Measurements from ENCODE around the gene GAS6.
"Not testable (repeated sequence)": the region's sequence is repeated elsewhere in the genome, so short reads cannot be mapped to it uniquely, and the experiment has no call there.

GAS6 gene

GRCh38 chr13:113793718-113794085 lies 70.2 kb downstream of the GAS6 start:
- TF ChIP-seq ZNF274 (IDR thresholded peaks at IDR 0.05; ENCODE audit: low read depth, low read length) = no peak
- H3K4me3 ChIP-seq (ENCODE audit: low read length) = no peak overlapping the region

DNA sequence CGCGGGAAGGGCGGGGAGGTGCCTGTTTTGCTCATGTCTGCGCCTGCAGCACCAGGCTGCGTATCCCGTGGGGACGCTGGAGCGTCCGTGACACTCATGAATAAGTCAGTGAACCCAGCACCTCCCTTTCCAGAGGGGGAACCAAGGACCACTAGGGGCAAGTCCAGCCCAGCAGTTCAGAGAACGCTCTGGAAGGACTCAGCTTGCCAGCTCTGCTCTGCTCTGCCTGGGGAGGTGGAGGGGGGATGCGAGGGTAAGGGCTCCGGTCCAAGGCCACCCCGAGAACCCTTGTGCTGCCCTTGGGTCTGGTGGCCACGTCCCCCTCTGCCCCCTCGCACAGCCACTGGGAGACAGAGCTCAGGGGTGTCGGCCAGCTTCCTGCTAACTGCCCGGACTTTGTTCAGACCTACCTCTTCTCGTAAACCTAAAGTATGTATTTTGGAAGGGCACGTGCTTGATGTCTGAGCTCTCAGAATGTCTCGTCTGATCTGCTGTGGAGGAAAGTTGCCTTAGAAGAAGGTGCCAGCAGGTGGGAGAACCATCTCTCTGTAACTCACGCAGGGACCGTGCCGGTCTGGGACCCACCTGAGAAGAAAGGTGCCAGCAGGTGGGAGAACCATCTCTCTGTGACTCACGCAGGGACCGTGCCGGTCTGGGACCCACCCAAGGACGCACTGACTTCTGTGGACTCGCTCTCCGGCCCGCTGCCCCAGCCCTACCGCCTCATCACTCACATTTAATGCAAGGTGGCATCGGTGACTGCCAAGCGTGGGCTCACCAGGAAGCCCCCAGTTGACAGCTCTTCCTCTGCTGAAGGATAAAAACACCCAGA lies 70.8 kb downstream of the GAS6 start:
- TF ChIP-seq ZNF274 (IDR thresholded peaks at IDR 0.05; ENCODE audit: low read depth, low read length) = no peak
- no peak overlapping the region for H3K4me3 ChIP-seq (ENCODE audit: low read length)

DNA sequence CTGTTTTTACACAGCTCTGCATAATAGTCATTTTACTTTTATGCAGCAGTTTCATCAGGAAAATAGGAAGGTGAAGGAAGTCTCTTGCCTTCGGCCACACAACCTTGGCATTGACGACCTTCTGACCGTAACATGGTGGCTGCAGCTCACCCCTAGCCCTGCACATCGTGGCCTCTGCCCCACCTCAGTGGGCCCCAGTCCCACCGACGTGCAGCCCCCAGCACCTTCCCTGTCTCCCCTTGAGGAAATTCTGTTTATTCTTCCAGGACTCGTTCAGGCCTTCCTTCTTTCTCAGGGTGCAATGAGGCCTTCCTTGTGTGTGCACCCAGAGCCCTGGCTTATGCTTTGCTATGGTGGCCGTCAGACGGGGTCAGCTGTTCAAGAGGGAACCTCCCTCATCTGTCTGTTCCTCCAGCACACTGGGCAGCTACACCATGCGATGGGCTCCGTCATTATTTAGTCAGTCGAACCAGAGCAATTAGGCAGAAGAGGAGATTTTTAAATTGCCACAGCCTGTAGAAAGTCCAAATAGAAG lies 71.6 kb downstream of the GAS6 start:
- H3K4me3 ChIP-seq (ENCODE audit: low read length) = no peak overlapping the region
- no peak for TF ChIP-seq ZNF274 (IDR thresholded peaks at IDR 0.05; ENCODE audit: low read depth, low read length)

GRCh38 chr13:113791761-113792160 lies 72.1 kb downstream of the GAS6 start:
- no peak overlapping the region for H3K4me3 ChIP-seq (ENCODE audit: low read length)
- no peak for TF ChIP-seq ZNF274 (IDR thresholded peaks at IDR 0.05; ENCODE audit: low read depth, low read length)

DNA sequence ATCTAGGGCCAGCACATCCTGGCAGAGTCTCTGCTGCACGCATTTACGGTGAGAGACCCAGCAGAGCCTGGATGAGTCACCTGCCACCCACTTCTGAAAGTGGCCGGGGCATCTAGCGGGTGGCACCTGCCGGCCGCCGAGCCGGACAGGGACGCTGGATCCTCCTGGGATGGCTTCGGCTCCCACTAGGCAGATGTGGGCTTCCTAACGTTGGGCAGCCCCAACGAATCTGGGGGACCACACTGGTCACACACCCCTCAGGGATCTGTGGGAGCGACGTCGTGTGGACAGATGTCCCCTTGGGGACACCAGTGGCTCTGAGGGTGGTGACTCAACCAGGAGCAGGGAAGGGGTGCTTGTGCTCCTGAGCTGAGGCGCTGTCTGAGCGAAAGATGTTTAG lies 72.7 kb downstream of the GAS6 start:
- no peak for TF ChIP-seq ZNF274 (IDR thresholded peaks at IDR 0.05; ENCODE audit: low read depth, low read length)

GRCh38 chr13:113789931-113790330 lies 73.9 kb downstream of the GAS6 start:
- not testable (repeated sequence) for H3K4me3 ChIP-seq (ENCODE audit: low read length)

More for the DNA sequence above, 72.7 kb downstream of the GAS6 start:
- H3K4me3 ChIP-seq (ENCODE audit: low read length) = no peak overlapping the region

- no peak for TF ChIP-seq ZNF274 (IDR thresholded peaks at IDR 0.05; ENCODE audit: low read depth, low read length)
- H3K4me3 ChIP-seq (ENCODE audit: low read length) = no peak overlapping the region
These were observed 74.7 kb downstream of the GAS6 start for GRCh38 chr13:113789167-113789566.

DNA sequence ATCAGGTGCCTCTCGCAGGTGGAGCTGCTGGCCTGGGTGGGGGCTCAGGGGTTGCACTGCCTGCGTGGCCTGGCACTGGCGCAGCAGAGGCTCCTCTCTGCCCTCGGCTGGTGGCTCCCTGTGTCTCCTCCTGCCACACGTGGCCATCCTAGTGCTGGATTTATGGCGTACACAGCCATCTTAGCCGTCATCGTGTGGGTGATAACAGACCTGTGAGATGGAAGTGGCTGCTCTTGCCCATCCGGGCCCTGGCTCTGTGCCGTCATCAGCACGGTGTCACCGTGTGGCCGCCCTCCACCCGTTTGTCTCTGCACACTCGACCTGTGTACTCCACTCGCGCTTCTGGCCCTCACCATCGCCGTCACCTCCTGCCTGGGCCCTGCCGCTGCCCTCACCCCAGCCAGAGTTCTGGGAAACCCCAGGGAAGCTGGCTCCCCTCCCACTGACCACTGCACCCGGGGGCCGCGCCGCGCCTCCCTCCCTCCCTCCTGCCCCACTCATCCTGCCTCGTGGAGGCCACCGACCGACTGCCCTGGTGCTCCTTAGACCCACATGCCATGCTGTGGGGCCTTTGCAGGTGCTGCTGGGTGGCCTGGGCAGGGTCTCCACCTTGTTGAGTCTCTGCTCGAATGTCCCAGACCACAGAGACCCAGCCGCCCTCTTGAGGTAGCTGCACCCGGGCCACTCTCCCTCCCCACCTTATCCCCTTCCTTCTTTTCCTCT lies 75.3 kb downstream of the GAS6 start:
- TF ChIP-seq ZNF274 (IDR thresholded peaks at IDR 0.05; ENCODE audit: low read depth, low read length) = no peak
- no peak overlapping the region for H3K4me3 ChIP-seq (ENCODE audit: low read length)

- no peak overlapping the region for H3K4me3 ChIP-seq (ENCODE audit: low read length)
These were observed 76.2 kb downstream of the GAS6 start for GRCh38 chr13:113787694-113788093.

DNA sequence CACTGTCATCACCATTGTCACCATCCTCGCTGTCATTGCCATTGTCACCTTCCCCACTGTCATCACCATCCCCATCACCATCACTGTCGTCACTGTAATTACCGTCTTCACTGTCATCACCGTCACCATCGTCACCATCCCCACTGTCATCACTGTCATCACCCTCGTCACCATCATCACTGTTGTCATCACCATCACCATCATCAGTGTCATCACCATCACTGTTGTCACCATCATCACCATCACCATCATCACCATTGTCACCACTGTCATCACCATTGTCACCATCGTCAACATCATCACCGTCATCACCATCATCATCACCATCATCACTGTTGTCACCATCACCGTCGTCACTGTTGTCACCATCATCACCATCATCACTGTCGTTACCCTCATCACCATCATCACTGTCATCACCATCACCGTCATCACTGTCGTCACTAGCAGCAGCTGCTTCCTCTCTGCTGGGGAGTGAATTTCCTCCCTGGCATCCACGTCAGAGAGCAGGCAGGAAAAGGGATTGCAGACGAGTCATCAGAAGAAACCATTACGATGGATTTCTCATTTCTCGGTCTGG lies 77.5 kb downstream of the GAS6 start:
- no peak for TF ChIP-seq ZNF274 (IDR thresholded peaks at IDR 0.05; ENCODE audit: low read depth, low read length)

More at GRCh38 chr13:113787694-113788093, 76.2 kb downstream of the GAS6 start:
- no peak for TF ChIP-seq ZNF274 (IDR thresholded peaks at IDR 0.05; ENCODE audit: low read depth, low read length)

DNA sequence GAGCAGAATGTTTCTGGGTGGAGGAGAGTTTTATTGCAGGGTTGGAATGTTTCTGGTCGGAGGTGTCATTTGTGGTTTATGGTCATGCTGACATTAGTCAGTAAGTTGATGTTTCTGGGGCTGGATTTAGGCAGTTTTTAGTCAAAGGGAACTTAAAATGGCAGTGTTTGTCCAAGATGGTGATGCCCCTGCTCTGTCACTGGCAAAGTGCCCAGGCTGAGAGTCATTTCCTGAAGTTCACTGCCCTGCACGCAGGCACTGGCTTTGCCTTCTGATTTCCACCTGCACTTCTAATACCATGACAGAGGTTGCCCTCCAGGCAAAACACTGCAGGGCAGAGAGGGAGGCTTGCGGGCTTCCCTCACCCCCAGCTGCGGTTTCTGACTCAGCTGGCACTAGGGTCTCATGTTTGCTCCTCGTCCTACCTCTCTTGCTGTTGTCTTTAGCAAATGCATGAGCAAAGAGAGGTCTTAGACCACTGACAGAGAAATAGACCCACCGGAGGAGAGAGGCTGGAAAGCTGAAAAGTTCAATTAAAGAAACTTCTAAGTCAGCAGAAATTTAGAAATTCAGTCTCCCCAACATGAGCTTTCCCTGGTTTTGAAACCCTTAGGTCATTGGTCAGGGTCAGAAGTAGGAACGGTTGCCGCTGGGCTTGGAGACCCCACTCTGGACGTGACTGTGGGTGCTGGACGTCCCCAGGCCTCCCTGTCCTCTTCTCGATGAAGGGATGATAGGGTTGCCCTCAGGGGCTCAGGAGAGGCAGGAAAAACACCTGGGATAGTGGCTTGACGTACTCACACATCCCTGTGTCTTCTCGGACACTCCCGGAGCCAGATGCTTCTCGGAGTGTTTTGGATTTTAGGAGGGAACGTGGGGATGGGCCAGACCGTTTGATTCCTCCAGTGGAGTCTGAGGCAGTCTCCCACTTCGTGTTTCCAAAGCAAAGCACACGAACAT lies 78.5 kb downstream of the GAS6 start:
- no peak overlapping the region for H3K4me3 ChIP-seq (ENCODE audit: low read length)
- TF ChIP-seq ZNF274 (IDR thresholded peaks at IDR 0.05; ENCODE audit: low read depth, low read length) = no peak

More for the DNA sequence above, 77.5 kb downstream of the GAS6 start:
- no peak overlapping the region for H3K4me3 ChIP-seq (ENCODE audit: low read length)

GRCh38 chr13:113784645-113785024 lies 79.2 kb downstream of the GAS6 start:
- H3K4me3 ChIP-seq (ENCODE audit: low read length) = no peak overlapping the region
- TF ChIP-seq ZNF274 (IDR thresholded peaks at IDR 0.05; ENCODE audit: low read depth, low read length) = no peak

DNA sequence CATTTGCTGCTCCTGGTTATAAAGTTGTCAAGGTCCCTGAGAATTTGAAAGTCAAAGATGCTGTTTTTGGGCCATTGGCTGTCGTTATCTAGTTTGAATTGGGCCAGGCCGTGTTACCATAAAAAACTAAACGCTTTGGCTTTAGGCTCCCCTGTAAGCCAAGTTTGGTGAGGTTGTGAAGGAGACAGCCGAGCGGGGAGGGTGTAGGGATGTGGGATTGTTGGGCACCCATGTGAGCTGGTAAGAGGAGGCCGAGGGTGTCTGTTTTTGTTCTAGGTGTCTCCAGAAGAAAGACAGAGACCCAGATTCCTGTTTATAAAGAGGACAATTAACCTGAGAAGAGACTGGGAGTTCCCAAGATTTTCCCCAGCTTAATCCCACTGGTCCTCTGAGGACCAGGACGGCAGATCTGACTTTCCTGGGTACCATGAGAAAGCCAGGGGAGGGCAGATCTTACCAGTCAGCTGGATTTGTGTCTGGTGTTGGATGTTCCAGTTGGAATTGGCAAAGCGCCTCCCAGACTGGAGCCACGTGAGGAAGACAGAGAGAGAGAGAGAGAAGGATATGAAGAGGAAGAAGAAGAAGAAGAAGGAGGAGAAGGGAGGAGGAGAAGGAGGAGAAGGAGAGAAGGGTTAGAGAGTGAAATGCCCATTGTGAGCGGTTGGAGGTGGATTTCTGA lies 79.8 kb downstream of the GAS6 start:
- no peak for TF ChIP-seq ZNF274 (IDR thresholded peaks at IDR 0.05; ENCODE audit: low read depth, low read length)
- H3K4me3 ChIP-seq (ENCODE audit: low read length) = no peak overlapping the region
